Endothelial cell of umbilical vein (primary cell): ENCODE results near the gene TLNRD1. TPM values are rescaled to one million over a fixed set of nuclear protein-coding genes. Genes with fewer than 3 reads are reported as not detected.
"Not testable (repeated sequence)": the region's sequence is repeated elsewhere in the genome, so short reads cannot be mapped to it uniquely, and the experiment has no call there.

Experiments
- BruUV-seq: library from RNA; stranded (reverse); fragments of 400-500 nt; replicated peaks from 2 replicates; lab custom pipeline; 2021; lab: Mats Ljungman, UMichigan
- CTCF ChIA-PET: fragments of 300-600, 350-600 bp; sonication (Branson Sonifier 250); formaldehyde crosslinking; loops from one replicate; lab custom pipeline; 2021; ENCODE audit warnings: antibody characterized with exemption, inconsistent platforms; lab: Charles Lee
- POLR2A ChIA-PET: fragments of 300-600, 350-600 bp; sonication (Branson Sonifier 250); formaldehyde crosslinking; loops from one replicate; lab custom pipeline; 2021; ENCODE audit warnings: antibody characterized with exemption, inconsistent platforms; lab: Charles Lee
- DNase-seq: peaks from one replicate; pipeline ENCODE4 v3.0.0-alpha.2; 2011; ENCODE audit warnings: low read depth, low spot score
- FAIRE-seq: peaks from 2 replicates; lab custom pipeline; 2011; peaks lifted over from hg19 to GRCh38; lab: Jason Lieb, UNC
- H2AFZ ChIP-seq: 2 replicates; pipeline ENCODE4 v1.6.0; 2012; ENCODE audit warnings: low read depth, low read length, control low read depth, inconsistent platforms
- H3K27ac ChIP-seq: 2 replicates; pipeline ENCODE4 v1.5.1; 2011; ENCODE audit warnings: low read depth, mild to moderate bottlenecking, control low read depth, low read length, moderate library complexity; ENCODE audit not compliant: insufficient read depth
- H3K27me3 ChIP-seq, 2 experiments: 2 replicates each; pipeline versions ENCODE4 v1.6.0 to v1.6.1; 2011; ENCODE audit warnings: low read length in 2 of 2, mixed read lengths in 1 of 2; ENCODE audit not compliant: control insufficient read depth in 2 of 2, insufficient read depth in 2 of 2
- H3K36me3 ChIP-seq, 2 experiments: 2 replicates in 1 of 2; 3 replicates in 1 of 2; pipeline ENCODE4 v1.5.1; 2011; ENCODE audit warnings: low read length in 2 of 2, mild to moderate bottlenecking in 1 of 2, moderate library complexity in 1 of 2; ENCODE audit not compliant: control insufficient read depth in 2 of 2, insufficient read depth in 2 of 2; ENCODE audit errors: extremely low read depth in 1 of 2
- H3K4me1 ChIP-seq: 3 replicates; pipeline ENCODE4 v1.5.1; 2011; ENCODE audit warnings: mild to moderate bottlenecking, low read length; ENCODE audit not compliant: control insufficient read depth, insufficient read depth; ENCODE audit errors: extremely low read depth
- H3K4me2 ChIP-seq: 2 replicates; pipeline ENCODE4 v1.6.1; 2011; ENCODE audit warnings: low read length, control low read depth, mixed read lengths; ENCODE audit not compliant: insufficient read depth
- H3K4me3 ChIP-seq, 3 experiments: fragments of 200-600 bp in 1 of 3; sonication (generic), shearing (Covaris generic) in 1 of 3; replicated peaks in 1 of 3; 2 replicates each; pipeline ENCODE4 v1.5.1; 2011 to 2016; ENCODE audit warnings: control low read depth in 3 of 3, low read length in 3 of 3, mild to moderate bottlenecking in 2 of 3, inconsistent platforms in 1 of 3, low read depth in 1 of 3, moderate library complexity in 1 of 3; ENCODE audit not compliant: insufficient read depth in 1 of 3
- H3K79me2 ChIP-seq: 2 replicates; pipeline ENCODE4 v1.6.0; 2012; ENCODE audit warnings: low read length, inconsistent platforms; ENCODE audit not compliant: control insufficient read depth, insufficient read depth
- H3K9ac ChIP-seq: replicated peaks from 2 replicates; pipeline ENCODE3; 2011; ENCODE audit warnings: low read length, control low read depth; ENCODE audit not compliant: insufficient read depth; ENCODE audit errors: extremely low read depth
- H3K9me1 ChIP-seq: replicated peaks from 3 replicates; pipeline ENCODE4 v1.6.0; 2011; ENCODE audit warnings: mild to moderate bottlenecking, low read length; ENCODE audit not compliant: control insufficient read depth, insufficient read depth; ENCODE audit errors: extremely low read depth
- H3K9me3 ChIP-seq: replicated peaks from 2 replicates; pipeline ENCODE4 v1.5.1; 2012; ENCODE audit warnings: low read length, inconsistent platforms; ENCODE audit not compliant: control insufficient read depth, insufficient read depth
- H4K20me1 ChIP-seq: replicated peaks from 2 replicates; pipeline ENCODE3; 2011; ENCODE audit warnings: mild to moderate bottlenecking, low read length; ENCODE audit not compliant: control insufficient read depth, insufficient read depth; ENCODE audit errors: extremely low read depth
- CTCF ChIP-seq, 2 donors: IDR thresholded peaks; 1 replicate in 1 of 2; 2 replicates in 1 of 2; pipeline ENCODE4 v1.5.1; 2011; ENCODE audit warnings: low read length in 2 of 2, mild to moderate bottlenecking in 2 of 2, moderate library complexity in 2 of 2, control low read depth in 1 of 2, inconsistent platforms in 1 of 2, low read depth in 1 of 2; ENCODE audit not compliant: insufficient read depth in 1 of 2; ENCODE audit errors: extremely low read depth in 1 of 2
- EZH2 ChIP-seq: IDR thresholded peaks from 2 replicates; pipeline ENCODE4 v1.6.1; 2012; ENCODE audit warnings: borderline replicate concordance, low read depth, mild to moderate bottlenecking, moderate library complexity, low read length, inconsistent platforms; ENCODE audit not compliant: severe bottlenecking
- FOS ChIP-seq: IDR thresholded peaks from 2 replicates; pipeline ENCODE4 v1.6.1; 2011; ENCODE audit warnings: mild to moderate bottlenecking, low read length, moderate library complexity, borderline replicate concordance; ENCODE audit not compliant: insufficient read depth
- GATA2 ChIP-seq: IDR thresholded peaks from 2 replicates; pipeline ENCODE4 v1.7.0; 2011; ENCODE audit warnings: low read depth, mild to moderate bottlenecking, moderate library complexity, mixed read lengths, low read length; ENCODE audit not compliant: insufficient read length, insufficient read depth
- JUN ChIP-seq: IDR thresholded peaks from 2 replicates; pipeline ENCODE4 v1.6.1; 2011; ENCODE audit warnings: borderline replicate concordance, low read depth; ENCODE audit not compliant: insufficient read length, insufficient read depth
- MYC ChIP-seq: IDR thresholded peaks from one replicate; pipeline ENCODE4 v1.6.1; 2011; ENCODE audit warnings: mild to moderate bottlenecking, low read depth, low read length
- POLR2A ChIP-seq: IDR thresholded peaks from 2 replicates; pipeline ENCODE4 v1.6.1; 2012; ENCODE audit warnings: low read depth, mild to moderate bottlenecking, control low read depth, low read length
- POLR2AphosphoS5 ChIP-seq: IDR thresholded peaks from 2 replicates; pipeline ENCODE4 v1.6.1; 2012; ENCODE audit warnings: low read depth, mild to moderate bottlenecking, control low read depth, low read length, moderate library complexity; ENCODE audit not compliant: insufficient read depth
- dilution Hi-C: fragments of 300-500 bp; cut with MboI; formaldehyde crosslinking; loops from one replicate; pipeline ENCODE4 v1.15.0; 2019; ENCODE audit warnings: low sequenced_read_pairs; ENCODE audit not compliant: extremely low pct_ligation_motif_present
- intact Hi-C: fragments of 100-400 bp; cut with micrococcal nuclease; formaldehyde crosslinking; loops from one replicate; pipeline ENCODE4 v1.10.0; 2022
- polyA plus RNA-seq, 4 experiments: library from polyadenylated mRNA; depleted of rRNA in 3 of 4; stranded (reverse) in 3 of 4; unstranded in 1 of 4; fragments of >200 nt; gene quantifications; 2 replicates each; pipeline versions ENCODE4 v1.2.1 to v1.2.3, GENCODE V29; 2011 to 2012; ENCODE audit warnings: missing spikeins in 1 of 4
- total RNA-seq: library from RNA; stranded (reverse); gene quantifications from 2 replicates; pipeline ENCODE4 v1.2.3, GENCODE V29; 2021
- TF ChIP-seq, protein P1 (sequence below): IDR thresholded peaks from 2 replicates; pipeline ENCODE4 v1.6.1; 2011; ENCODE audit not compliant: insufficient read depth, insufficient read length

TLNRD1 gene
- total and polyA plus RNA-seq, 2 donors (not counting 3 experiments of a cell fraction or from before 2014, with no cell fraction given), result 17.8 to 33.0 TPM

GRCh38 chr15:80955571-80956452, 44.9 kb upstream of the TLNRD1 start:
- H3K9me1 ChIP-seq, H3K27me3 ChIP-seq, POLR2A ChIA-PET, H3K4me3 ChIP-seq, H3K4me2 ChIP-seq, intact Hi-C loops, H2AFZ ChIP-seq, H3K36me3 ChIP-seq, H3K4me1 ChIP-seq, H4K20me1 ChIP-seq, dilution Hi-C loops, H3K9me3 ChIP-seq, H3K9ac ChIP-seq, BruUV-seq, H3K27ac ChIP-seq, H3K79me2 ChIP-seq: not testable (repeated sequence)
- peak; percentile 46 for DNase-seq
- peak; percentile 82 for TF ChIP-seq FOS
- peak; percentile 69 for TF ChIP-seq JUN
- peak; percentile 70 for FAIRE-seq
- CTCF ChIA-PET, result interaction anchor here (1.0 to 1.9 kb wide), 3 partner anchors 14 to 310 kb away, joined by 3 to 7 read pairs (median 3); no protein-coding TSS in a partner anchor

GRCh38 chr15:80957556-80957955, 43.2 kb upstream of the TLNRD1 start:
- intact Hi-C loops (no loop called here), dilution Hi-C loops (no loop called here)
- Histone ChIP-seq H4K20me1 (no peaks in the 10 kb centered on the region), H3K4me3 (no peak overlapping the region), H3K27ac (no peak overlapping the region), H3K36me3 (peaks cover 0 to 3% of the 10 kb centered on the region in 2 experiments), H3K9me3 (no peaks in the 10 kb centered on the region), H3K9me1 (no peaks in the 10 kb centered on the region), H2AFZ (no peak overlapping the region), H3K4me2 (no peak overlapping the region), H3K4me1 (no peaks in the 10 kb centered on the region), H3K79me2 (no peaks in the 10 kb centered on the region), H3K9ac (no peak overlapping the region), H3K27me3 (no peaks in the 10 kb centered on the region)
- DNase-seq (no peak), FAIRE-seq (no peak)
- ChIA-PET POLR2A (no interaction called here), CTCF (interaction anchor here (0.6 to 2.8 kb wide), 3 partner anchors 10 to 13 kb away, joined by 4 to 16 read pairs (median 5); no protein-coding TSS in a partner anchor)
- BruUV-seq, result no TSS peak
- TF ChIP-seq JUN, result no peak
- TF ChIP-seq GATA2, result no peak
- TF ChIP-seq POLR2A, result no peak
- no peak for TF ChIP-seq MYC
- TF ChIP-seq CTCF (IDR thresholded peaks at IDR 0.05; ENCODE audit: extremely low read depth in 1 of 2, insufficient read depth in 1 of 2, low read depth in 1 of 2, low read length in 2 of 2), result no peak
- no peak for TF ChIP-seq POLR2AphosphoS5
- no peak for TF ChIP-seq FOS
- TF ChIP-seq, protein P1, sequence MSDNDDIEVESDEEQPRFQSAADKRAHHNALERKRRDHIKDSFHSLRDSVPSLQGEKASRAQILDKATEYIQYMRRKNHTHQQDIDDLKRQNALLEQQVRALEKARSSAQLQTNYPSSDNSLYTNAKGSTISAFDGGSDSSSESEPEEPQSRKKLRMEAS, result no peak
- no peak for TF ChIP-seq EZH2
